Measurements from ENCODE around the gene EYA3.

EYA3 gene

GRCh38 chr1:27980216-27980845 is 108.1 kb downstream of the EYA3 start:
- Histone ChIP-seq H3K27me3 (ENCODE audit: control insufficient read depth, insufficient read depth, low read length) (no peaks in the 10 kb centered on the region), H3K4me1 (ENCODE audit: control insufficient read depth, insufficient read depth, low read length) (no peaks in the 10 kb centered on the region), H3K27ac (ENCODE audit: low read depth, low read length) (no peak overlapping the region), H3K36me3 (ENCODE audit: control insufficient read depth, insufficient read depth, low read length) (peaks cover 7% of the 10 kb centered on the region; the same call in 1 of the 2 replicates), H3K9me3 (ENCODE audit: control insufficient read depth, insufficient read depth, low read length) (no peaks in the 10 kb centered on the region), H3K4me3 (ENCODE audit: low read depth, low read length) (no peak overlapping the region), H3K9ac (ENCODE audit: low read depth, low read length) (no peak overlapping the region)

GRCh38 chr1:27979859-27980201 is 108.6 kb downstream of the EYA3 start:
- no peak overlapping the region for H3K27ac ChIP-seq (ENCODE audit: low read depth, low read length)
- H3K9me3 ChIP-seq (ENCODE audit: control insufficient read depth, insufficient read depth, low read length): no peaks in the 10 kb centered on the region
- no peak overlapping the region for H3K4me3 ChIP-seq (ENCODE audit: low read depth, low read length)
- H3K9ac ChIP-seq (ENCODE audit: low read depth, low read length): no peak overlapping the region
- peaks cover 7% of the 10 kb centered on the region; the same call in 1 of the 2 replicates for H3K36me3 ChIP-seq (ENCODE audit: control insufficient read depth, insufficient read depth, low read length)
- H3K4me1 ChIP-seq (ENCODE audit: control insufficient read depth, insufficient read depth, low read length): no peaks in the 10 kb centered on the region
- no peaks in the 10 kb centered on the region for H3K27me3 ChIP-seq (ENCODE audit: control insufficient read depth, insufficient read depth, low read length)

GRCh38 chr1:27979151-27979858 is 109.1 kb downstream of the EYA3 start:
- Histone ChIP-seq H3K4me1 (ENCODE audit: control insufficient read depth, insufficient read depth, low read length) (no peaks in the 10 kb centered on the region), H3K4me3 (ENCODE audit: low read depth, low read length) (no peak overlapping the region), H3K36me3 (ENCODE audit: control insufficient read depth, insufficient read depth, low read length) (peaks cover 7% of the 10 kb centered on the region; the same call in 1 of the 2 replicates), H3K9ac (ENCODE audit: low read depth, low read length) (no peak overlapping the region), H3K27me3 (ENCODE audit: control insufficient read depth, insufficient read depth, low read length) (no peaks in the 10 kb centered on the region), H3K27ac (ENCODE audit: low read depth, low read length) (no peak overlapping the region), H3K9me3 (ENCODE audit: control insufficient read depth, insufficient read depth, low read length) (no peaks in the 10 kb centered on the region)

GRCh38 chr1:27974417-27974781 is 114.0 kb downstream of the EYA3 start:
- Histone ChIP-seq H3K4me3 (ENCODE audit: low read depth, low read length) (no peak overlapping the region), H3K27ac (ENCODE audit: low read depth, low read length) (no peak overlapping the region), H3K27me3 (ENCODE audit: control insufficient read depth, insufficient read depth, low read length) (no peaks in the 10 kb centered on the region), H3K9ac (ENCODE audit: low read depth, low read length) (no peak overlapping the region), H3K36me3 (ENCODE audit: control insufficient read depth, insufficient read depth, low read length) (peaks cover 21% of the 10 kb centered on the region; the same call in 1 of the 2 replicates), H3K9me3 (ENCODE audit: control insufficient read depth, insufficient read depth, low read length) (no peaks in the 10 kb centered on the region), H3K4me1 (ENCODE audit: control insufficient read depth, insufficient read depth, low read length) (no peaks in the 10 kb centered on the region)

DNA sequence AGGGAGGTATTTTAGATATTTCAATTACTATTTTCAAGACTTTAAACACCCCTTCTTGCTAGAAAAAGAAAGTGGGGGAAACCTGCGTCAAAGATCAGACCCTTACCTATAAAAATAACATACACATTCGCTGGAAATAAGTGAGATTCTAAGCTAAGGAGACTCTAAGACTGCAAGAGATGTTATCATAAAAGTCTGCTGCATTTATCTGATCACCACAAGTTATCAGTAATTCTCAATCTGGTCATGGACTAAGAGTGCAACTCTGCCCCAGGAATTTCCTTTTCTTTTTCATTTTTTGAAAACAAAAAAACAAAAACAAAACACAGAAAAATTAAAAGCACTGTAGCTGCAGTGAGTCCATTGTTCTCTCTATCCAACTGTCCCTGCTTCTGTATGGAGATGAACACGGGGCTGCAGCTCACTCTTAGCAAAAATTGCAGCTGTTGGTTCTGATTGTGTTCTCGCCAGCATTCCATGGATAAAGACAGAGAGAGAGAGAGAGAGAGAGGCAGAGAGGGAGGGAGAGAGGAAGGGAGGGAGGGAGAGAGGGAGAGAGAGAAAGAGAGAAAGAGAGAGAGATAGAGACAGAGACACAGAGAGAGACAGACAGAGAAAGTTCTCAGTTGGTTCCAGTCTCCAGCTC is 114.5 kb downstream of the EYA3 start:
- Histone ChIP-seq H3K9me3 (ENCODE audit: control insufficient read depth, insufficient read depth, low read length) (no peaks in the 10 kb centered on the region), H3K27ac (ENCODE audit: low read depth, low read length) (no peak overlapping the region), H3K27me3 (ENCODE audit: control insufficient read depth, insufficient read depth, low read length) (no peaks in the 10 kb centered on the region), H3K9ac (ENCODE audit: low read depth, low read length) (no peak overlapping the region), H3K4me1 (ENCODE audit: control insufficient read depth, insufficient read depth, low read length) (no peaks in the 10 kb centered on the region), H3K4me3 (ENCODE audit: low read depth, low read length) (no peak overlapping the region), H3K36me3 (ENCODE audit: control insufficient read depth, insufficient read depth, low read length) (peaks cover 21% of the 10 kb centered on the region; the same call in 1 of the 2 replicates)

DNA sequence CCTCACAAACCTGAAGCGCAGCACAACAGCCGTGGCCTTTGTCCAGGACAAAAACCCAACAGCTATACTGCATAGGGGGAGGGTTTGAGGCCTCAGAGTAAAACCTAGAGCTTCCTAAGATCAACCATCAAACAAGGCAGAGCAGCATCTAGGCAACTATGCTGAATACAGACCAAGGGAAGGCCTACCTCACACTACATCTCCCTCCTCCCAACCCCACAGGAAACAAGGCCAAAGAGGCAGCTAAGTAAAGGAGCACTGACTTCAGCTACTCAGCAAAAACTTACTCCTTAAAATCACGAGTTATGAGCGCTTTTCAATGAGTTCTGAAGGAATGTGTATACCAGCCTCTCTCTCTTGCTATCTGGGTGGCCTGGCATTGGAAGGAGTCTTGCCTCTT is 116.3 kb downstream of the EYA3 start:
- Histone ChIP-seq H3K9ac (ENCODE audit: low read depth, low read length) (no peak overlapping the region), H3K27ac (ENCODE audit: low read depth, low read length) (no peak overlapping the region), H3K4me1 (ENCODE audit: control insufficient read depth, insufficient read depth, low read length) (no peaks in the 10 kb centered on the region), H3K4me3 (ENCODE audit: low read depth, low read length) (no peak overlapping the region), H3K27me3 (ENCODE audit: control insufficient read depth, insufficient read depth, low read length) (no peaks in the 10 kb centered on the region), H3K36me3 (ENCODE audit: control insufficient read depth, insufficient read depth, low read length) (peaks cover 34% of the 10 kb centered on the region), H3K9me3 (ENCODE audit: control insufficient read depth, insufficient read depth, low read length) (no peaks in the 10 kb centered on the region)

DNA sequence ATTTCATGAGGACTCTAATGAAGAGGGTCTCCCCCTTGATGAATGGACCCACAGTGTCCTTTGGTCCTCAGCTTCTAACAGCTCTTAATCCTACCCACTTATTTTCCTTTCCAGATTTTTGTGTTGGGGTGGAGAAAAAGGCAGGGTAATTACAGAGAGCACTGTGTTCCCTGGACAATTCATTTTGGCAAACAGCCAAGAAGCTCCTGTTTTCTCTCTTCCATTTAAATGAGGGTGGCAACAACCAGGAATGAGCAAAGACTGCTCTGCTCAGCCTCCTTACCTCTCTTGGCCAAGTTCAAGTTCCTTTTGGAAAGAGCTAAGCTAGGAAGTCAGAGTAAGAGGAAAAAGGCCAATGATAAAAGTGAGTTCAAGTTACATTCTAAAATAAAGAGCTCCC is 116.7 kb downstream of the EYA3 start:
- no peaks in the 10 kb centered on the region for H3K9me3 ChIP-seq (ENCODE audit: control insufficient read depth, insufficient read depth, low read length)
- H3K36me3 ChIP-seq (ENCODE audit: control insufficient read depth, insufficient read depth, low read length): peaks cover 35% of the 10 kb centered on the region
- H3K9ac ChIP-seq (ENCODE audit: low read depth, low read length): no peak overlapping the region
- no peaks in the 10 kb centered on the region for H3K27me3 ChIP-seq (ENCODE audit: control insufficient read depth, insufficient read depth, low read length)
- H3K4me1 ChIP-seq (ENCODE audit: control insufficient read depth, insufficient read depth, low read length): no peaks in the 10 kb centered on the region
- H3K4me3 ChIP-seq (ENCODE audit: low read depth, low read length): no peak overlapping the region
- no peak overlapping the region for H3K27ac ChIP-seq (ENCODE audit: low read depth, low read length)

GRCh38 chr1:27970401-27970800 is 118.0 kb downstream of the EYA3 start:
- Histone ChIP-seq H3K9me3 (ENCODE audit: control insufficient read depth, insufficient read depth, low read length) (no peaks in the 10 kb centered on the region), H3K36me3 (ENCODE audit: control insufficient read depth, insufficient read depth, low read length) (peaks cover 36% of the 10 kb centered on the region), H3K9ac (ENCODE audit: low read depth, low read length) (no peak overlapping the region), H3K27ac (ENCODE audit: low read depth, low read length) (no peak overlapping the region), H3K4me3 (ENCODE audit: low read depth, low read length) (no peak overlapping the region), H3K27me3 (ENCODE audit: control insufficient read depth, insufficient read depth, low read length) (no peaks in the 10 kb centered on the region), H3K4me1 (ENCODE audit: control insufficient read depth, insufficient read depth, low read length) (no peaks in the 10 kb centered on the region)

GRCh38 chr1:27968692-27969091 is 119.7 kb downstream of the EYA3 start:
- H3K27ac ChIP-seq (ENCODE audit: low read depth, low read length): no peak overlapping the region
- H3K4me3 ChIP-seq (ENCODE audit: low read depth, low read length): no peak overlapping the region
- no peaks in the 10 kb centered on the region for H3K4me1 ChIP-seq (ENCODE audit: control insufficient read depth, insufficient read depth, low read length)
- no peak overlapping the region for H3K9ac ChIP-seq (ENCODE audit: low read depth, low read length)
- no peaks in the 10 kb centered on the region for H3K9me3 ChIP-seq (ENCODE audit: control insufficient read depth, insufficient read depth, low read length)
- peaks cover 51% of the 10 kb centered on the region for H3K36me3 ChIP-seq (ENCODE audit: control insufficient read depth, insufficient read depth, low read length)
- no peaks in the 10 kb centered on the region for H3K27me3 ChIP-seq (ENCODE audit: control insufficient read depth, insufficient read depth, low read length)

GRCh38 chr1:27967884-27968466 is 120.4 kb downstream of the EYA3 start:
- Histone ChIP-seq H3K27me3 (ENCODE audit: control insufficient read depth, insufficient read depth, low read length) (no peaks in the 10 kb centered on the region), H3K4me1 (ENCODE audit: control insufficient read depth, insufficient read depth, low read length) (no peaks in the 10 kb centered on the region), H3K9me3 (ENCODE audit: control insufficient read depth, insufficient read depth, low read length) (no peaks in the 10 kb centered on the region), H3K9ac (ENCODE audit: low read depth, low read length) (no peak overlapping the region), H3K4me3 (ENCODE audit: low read depth, low read length) (no peak overlapping the region), H3K27ac (ENCODE audit: low read depth, low read length) (no peak overlapping the region), H3K36me3 (ENCODE audit: control insufficient read depth, insufficient read depth, low read length) (peaks cover 46% of the 10 kb centered on the region)

All from HUES48 (cell line).